GM19025 (cell line): ENCODE data around the gene NUP160.
"Not testable (repeated sequence)": the region's sequence is repeated elsewhere in the genome, so short reads cannot be mapped to it uniquely, and the experiment has no call there.

Experiments used
- ATAC-seq: cut with Tn5 transposase; IDR thresholded peaks from one replicate; pipeline ENCODE4 v1.9.1; 2021; ENCODE audit warnings: mild to moderate bottlenecking, low read depth, moderate library complexity; ENCODE audit not compliant: unreplicated experiment

Gene NUP160

DNA sequence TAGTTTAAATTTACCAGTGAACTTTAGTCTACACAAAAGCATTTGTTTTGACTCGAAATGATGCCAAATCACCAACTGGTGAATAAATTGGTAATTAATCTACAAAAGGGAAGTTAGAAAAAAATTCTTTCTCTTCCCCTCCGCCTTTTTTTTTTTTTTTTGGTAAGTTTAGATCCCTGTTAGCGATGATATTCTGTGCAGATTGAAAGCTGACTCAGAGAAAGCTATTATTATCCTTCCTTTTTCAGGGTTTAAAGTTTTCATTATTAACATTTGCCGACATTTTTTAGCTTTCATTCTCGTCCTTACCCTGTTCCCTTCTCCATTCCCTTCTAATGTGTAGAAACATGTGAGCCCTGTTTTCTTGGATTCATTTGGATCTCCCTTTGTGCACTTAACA is 16.8 kb upstream of the NUP160 start:
- no peak for ATAC-seq

DNA sequence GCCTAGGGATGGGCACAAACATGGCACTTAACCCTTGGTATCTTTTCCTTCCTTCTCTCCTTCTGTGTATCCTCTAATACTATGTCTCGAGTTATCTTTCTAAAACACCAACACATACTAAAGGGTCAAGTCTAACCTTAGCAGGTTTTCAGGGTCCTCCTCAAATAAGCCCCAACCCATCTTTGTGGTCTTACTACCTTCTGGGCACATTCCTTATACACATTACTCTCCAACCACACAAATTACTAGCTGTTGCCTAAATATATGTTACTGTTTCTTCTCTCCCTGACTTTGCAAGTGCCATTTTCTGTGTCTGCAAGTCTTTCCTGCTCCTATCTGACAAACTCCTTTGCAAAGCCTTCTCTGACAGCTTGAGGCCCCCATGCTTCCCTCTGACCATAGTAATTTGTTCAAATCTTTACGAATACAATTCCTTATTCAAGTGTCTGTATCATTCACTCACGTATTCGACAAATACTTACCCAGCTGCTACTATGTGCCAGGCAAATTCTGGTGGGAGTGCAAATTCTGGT is 15.8 kb upstream of the NUP160 start:
- ATAC-seq: no peak

DNA sequence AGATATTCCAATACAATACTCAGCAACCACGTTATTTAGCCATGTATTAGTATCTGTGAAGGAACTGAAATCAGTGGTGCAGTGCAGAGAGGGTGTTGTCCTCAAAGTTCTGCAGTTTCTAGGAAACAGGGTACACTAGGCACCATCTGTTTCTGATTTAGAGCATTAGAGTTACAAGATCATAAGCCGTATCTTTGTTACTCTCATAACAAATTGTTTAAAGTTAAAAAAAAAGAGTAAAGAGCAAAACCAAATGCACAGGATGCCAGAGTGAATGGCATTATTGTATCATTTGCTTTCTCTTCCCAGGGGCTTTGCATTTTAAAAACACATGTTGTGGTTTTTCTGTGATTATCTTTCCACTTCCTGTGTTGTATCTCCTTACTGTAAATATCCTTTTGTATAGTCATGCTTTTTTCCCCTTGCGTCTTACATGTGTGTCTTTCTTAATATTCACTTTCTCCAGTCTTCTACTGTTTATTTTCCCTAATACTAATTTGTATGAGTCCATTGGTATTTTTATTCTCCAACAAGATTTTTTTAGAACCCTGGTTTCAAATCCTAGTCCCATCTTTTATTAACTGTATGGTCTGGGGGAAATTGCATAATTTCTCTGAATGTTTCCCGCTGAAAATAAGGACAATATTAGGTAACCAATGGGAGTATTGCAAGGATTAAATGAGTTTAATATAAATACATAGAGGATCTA is 15.2 kb upstream of the NUP160 start:
- ATAC-seq: no peak

DNA sequence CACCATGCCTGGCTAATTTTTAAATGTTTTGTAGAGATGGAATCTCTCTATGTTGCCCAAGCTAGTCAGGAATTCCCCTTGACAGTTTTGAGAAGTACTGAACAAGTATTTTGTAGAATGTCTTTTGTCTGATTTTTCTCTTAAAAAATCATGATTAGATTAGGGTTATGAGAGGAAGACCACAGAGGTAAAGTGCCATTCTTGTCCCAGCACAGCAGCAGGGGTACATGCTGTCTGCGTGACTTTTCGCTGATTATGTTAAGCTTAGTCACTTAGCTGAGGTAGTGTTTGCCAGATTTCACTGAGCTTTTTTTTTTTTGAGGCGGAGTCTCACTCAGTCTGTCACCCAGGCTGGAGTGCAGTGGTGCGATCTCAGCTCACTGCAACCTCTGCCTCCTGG is 13.6 kb upstream of the NUP160 start:
- no peak for ATAC-seq

DNA sequence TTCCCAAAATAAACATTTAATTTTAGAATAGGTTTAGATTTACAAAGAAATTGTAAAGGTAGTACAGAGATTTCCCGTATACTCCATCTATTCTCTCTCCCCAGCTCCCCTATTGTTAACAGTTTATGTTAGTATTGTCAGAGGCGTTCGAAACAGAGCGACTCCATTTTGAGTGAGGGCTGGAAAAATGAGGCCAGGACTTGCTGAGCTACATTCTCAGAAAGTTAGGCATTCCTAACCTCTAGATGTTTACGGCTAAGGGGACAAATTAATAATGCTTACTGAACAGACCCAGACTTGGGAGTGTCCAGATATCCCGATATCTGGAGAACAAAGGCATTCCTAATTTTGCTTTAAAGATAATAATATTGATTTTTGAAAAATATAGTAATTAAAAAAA is 12.4 kb upstream of the NUP160 start:
- ATAC-seq: no peak

DNA sequence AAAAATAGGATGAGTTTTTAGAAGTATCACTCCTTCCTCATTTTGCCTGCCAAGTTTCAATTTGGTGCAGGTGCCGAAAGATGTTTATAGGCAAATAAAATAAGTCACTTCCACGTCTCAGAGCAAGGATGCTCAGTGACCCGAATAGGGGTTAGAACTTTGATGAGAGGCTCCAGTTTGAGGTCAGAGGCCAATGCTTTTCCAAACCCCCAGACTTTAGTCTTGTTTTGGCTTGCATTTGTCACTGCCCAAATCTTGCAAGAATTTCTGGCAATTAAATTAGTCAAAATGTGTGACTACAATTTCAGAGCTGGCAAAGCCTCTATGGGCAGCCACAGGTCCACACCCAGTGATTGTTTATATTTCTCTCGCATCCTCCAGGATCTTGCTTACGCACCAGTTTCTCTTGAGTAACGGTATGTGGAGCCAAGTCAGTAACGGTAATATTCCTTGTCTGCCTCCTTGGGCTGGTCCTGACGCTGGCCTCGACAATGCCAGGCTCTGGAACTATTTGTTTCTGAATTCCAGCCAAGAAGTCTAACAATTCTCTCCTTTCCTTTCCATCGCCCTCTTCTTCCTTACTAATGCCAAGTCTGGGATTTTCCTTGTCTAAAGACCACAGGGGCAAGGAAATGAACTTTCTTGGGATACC is 9.9 kb upstream of the NUP160 start:
- ATAC-seq: no peak

DNA sequence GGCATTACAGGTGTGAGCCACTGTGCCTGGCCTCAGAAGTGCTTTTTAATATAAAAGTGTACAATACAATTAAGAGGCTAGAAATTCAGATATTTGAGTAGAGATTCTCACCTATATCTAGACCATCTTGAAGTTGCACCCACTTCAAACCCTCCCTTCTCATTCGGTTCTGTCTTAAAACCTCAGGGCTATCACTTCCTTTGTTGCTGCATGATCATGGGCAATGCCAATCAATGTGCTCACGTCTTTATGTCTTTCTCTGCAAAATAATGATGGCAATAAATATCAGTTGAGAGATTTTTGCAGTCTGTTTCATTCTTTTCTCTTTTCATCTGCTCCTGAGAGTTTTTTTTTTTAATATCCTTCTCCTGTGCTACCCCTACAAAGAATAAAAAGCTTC is 9.3 kb upstream of the NUP160 start:
- no peak for ATAC-seq

DNA sequence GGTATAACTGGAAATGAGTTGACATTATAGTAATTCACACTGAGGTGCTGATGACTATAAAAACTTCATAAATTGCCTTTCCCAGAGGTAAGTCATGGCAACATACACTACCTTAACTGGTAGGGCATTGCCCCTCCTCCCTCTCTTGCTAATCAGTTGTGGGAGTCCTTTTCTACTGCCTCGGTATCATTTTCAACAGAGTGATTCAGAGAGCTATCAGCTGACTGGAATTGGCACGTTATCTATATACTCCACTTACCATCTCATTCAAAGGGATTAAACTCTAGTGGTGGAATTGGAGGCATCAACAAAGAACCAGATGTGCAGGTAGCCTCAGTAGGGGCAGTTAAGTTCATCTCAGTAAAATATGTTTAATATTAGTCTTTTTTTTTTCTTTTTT is 8.0 kb upstream of the NUP160 start:
- ATAC-seq: no peak

DNA sequence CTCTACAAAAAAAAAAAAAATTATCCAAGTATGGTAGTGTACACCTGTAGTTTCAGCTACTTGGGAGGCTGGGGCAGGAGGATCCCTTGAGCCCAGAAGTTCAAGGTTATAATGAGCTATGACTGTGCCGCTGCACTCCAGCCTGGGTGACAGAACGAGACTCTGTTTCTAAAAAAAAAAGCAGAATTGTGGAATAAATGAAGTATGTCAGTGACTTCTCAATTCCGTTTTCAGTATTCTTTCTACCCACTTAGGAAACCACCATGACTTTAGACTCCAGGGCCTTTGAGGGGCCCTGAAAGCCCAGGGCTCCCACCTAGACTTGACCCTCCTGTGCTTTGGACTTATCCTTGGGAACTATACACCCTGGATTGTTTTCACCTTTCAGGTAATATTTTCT is 6.5 kb upstream of the NUP160 start:
- ATAC-seq: peak; percentile 45

DNA sequence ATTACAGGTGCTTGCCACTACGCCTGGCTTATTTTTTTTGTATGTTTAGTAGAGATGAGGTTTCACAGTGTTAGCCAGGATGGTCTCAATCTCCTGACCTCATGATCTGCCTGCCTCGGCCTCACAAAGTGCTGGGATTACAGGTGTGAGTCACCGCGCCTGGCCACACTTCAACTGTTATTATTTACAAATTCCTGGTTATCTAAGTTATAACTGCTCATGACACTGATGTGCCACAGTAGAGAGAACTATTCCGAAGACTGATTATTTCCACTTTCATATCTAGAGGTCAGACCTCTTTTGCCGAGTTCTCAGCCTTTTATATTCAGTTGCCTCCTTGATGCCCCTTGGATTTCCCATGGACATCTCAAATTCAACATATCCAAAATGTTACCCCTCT is 3.9 kb upstream of the NUP160 start:
- ATAC-seq: no peak

DNA sequence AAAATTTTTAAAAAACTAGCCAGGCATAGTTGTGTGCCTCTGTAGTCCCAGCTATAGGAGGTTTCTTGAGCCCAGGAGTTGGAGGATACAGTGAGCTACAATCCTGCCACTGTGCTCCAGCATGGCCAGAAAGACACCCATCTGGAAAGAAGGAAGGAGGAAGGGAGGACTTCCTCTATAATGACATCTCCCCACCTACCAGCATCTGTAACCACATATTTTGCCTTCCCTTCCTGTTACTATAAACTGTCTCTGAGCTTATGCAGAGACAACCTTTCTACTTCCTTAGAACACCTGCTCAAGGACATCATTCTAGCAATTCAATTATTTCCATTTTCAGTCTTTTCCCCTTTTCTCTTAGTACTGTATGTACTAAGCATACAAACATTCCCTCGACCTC is 2.2 kb upstream of the NUP160 start:
- no peak for ATAC-seq

DNA sequence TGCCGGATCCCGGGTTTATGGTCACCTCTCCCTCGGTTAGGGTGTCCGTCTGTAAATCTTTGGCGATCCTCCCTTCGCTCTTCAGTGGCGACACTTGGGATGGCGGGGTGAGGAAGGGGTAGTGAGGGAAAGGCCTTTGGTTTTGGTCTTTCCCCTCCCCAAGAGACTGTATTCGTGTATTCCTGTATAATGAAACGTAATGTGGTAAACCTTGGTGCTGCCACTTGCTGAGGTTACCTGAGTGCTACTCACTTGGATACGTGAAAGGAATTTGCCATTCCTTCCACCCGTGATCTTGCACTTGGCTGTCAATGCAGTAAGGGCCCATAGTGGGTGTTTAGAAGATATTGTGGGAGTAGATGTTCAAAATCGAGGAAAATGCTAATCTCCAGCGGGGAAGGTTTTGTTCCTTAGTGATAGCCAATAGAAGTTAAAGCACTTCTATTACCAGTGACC is 578 bp upstream of the NUP160 start:
- no peak for ATAC-seq

DNA sequence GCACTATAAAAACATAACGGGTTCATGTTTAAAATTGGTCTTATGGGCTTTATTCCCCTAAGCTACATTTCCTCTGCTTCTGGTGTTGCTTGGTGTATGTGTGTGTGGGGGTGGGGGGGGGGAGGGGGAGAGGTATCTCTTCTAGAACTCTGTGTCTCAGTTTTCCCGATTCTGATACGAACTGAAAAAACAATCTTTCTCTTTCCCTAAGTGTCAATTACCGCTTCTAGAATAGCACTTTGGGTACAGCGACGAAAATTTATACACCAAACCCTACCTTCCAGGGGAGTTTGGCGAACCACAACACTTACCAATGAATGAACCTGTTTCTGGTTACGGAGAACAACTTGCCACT is 636 bp downstream of the NUP160 start:
- no peak for ATAC-seq

DNA sequence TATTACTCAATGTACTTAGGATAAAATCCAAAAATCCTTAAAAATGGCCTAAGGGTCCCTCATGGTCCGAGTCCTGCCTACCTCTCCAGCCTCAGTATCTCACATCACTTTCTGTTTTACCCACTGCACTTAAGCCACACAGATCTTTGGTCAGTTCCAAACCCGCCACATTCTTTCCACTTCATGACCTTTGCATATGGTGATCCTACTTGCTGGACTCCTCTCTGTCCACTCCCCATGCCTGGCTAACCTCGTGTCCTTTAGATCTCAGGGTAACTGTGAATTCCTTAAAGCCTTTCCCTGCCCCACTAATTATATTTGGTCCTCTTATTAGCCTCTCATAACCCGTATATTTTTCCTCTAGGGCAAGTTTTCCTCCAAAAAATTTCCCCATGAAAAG is 1.2 kb downstream of the NUP160 start:
- no peak for ATAC-seq

DNA sequence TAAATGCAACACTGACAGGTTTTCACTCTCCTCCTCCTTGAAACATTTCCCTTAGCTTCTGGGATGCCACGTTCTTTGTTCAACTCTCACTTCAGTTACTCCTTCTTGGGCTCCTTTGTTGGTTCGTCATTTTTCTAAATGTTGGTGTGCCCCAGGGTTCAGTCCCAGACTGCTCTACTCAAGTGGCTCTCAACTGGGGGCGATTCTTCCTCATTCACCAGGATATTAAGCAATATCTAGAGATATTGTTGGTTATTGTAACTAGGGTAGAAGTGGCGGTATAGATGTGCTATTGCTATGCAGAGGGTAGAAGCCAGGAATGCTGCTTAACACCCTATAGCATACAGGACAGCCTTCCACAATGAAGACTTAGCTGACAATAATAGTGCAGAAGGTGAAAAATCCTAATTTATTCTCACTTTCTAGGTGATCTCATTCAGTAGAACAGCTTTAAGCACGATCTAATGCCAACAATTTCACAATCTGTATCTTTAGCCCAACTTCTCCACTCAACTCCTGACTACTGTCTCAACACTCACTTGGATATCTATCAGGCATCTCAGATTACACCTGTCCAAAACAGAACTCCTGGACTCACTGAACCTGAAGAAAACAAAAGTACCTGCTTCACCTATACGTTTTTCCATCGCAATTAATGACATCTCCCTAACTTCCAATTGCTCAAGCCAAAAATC is 4.6 kb downstream of the NUP160 start:
- no peak for ATAC-seq

DNA sequence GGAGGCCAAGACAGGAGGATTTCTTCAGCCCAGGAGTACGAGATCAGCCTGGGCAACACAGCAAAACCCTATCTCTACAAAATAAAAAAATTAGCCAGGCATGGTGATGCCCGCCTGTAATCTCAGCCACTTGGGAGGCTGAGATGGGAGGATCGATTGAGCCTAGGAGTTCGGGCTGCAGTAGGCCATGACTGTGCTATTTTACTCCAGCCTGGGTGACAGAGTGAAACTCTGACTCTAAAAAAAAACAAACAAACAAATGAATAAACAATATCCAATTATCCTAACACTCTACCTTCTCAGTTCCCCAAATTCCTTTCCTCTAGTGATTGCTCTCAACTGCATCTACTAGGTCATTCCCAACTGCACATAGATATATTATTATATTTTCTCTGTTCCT is 5.4 kb downstream of the NUP160 start:
- ATAC-seq: no peak

DNA sequence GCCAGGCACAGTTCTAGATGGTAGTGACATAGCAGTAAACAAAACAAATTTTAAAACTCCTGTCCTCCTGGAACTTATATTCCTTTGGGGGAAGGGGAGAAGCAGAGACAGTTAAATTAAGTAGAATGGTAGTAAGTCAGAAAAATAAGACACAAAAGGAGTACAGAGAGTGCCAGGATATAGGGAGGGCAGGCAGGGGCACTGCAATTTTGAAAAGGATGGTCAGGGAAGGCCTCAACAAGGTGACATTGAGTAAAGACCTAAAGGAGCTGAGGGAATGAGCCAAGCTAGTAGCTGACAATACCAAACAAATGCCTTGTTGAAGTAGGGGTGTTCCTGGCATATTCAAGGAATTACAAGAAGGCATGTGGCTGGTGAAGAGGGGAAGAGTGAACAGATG is 10.2 kb downstream of the NUP160 start:
- ATAC-seq: no peak

DNA sequence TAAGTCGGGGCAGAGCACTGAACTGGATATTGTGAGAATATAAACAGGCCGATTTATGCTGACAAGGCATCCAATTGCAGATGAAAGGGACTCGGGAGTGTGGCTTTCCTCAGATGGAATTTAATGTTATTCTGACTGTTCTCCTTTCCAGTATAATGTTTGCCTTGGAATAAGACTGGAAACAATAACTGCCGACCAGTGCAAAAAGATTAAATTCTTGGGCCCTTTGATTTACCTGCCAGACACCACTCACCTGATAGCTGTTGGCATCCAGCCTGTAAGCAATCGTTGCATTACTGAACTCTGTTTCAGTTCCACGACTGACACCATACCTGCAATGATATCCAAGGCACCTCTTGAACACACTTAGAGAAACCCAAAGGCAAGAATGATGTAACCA is 10.9 kb downstream of the NUP160 start:
- no peak for ATAC-seq

DNA sequence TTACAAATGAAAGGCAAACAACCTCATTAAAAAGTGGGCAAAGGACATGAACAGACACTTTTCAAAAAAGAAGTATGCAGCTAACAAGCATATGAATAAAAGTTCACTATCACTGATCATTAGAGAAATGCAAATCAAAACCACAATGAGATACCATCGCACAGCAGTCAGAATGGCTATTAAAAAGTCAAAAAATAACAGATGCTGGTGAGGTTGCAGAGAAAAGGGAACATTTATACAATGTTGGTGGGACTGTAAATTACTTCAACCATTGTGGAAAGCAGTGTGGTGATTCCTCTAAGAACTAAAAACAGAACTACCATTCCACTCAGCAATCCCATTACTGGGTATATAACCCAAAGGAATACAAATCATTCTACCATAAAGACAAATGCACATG is 18.1 kb downstream of the NUP160 start:
- ATAC-seq: not testable (repeated sequence)

DNA sequence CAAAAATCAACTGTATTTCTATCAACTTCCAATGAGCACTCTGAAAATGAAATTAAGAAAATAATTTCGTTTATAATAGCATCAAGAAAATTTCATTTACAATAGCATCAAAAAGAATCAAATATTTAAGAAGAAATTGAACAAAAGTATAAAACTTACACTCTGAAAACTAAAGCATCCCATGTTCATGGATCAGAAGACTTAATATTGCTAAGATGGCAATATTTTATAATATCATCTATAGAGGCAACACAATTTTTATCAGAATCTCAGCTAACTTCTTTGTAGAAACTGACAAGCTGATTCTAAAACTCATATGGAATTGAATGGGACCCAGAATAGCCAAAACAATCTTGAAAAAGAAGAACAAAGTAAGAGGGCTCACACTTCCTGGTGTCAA is 19.9 kb downstream of the NUP160 start:
- ATAC-seq: no peak

DNA sequence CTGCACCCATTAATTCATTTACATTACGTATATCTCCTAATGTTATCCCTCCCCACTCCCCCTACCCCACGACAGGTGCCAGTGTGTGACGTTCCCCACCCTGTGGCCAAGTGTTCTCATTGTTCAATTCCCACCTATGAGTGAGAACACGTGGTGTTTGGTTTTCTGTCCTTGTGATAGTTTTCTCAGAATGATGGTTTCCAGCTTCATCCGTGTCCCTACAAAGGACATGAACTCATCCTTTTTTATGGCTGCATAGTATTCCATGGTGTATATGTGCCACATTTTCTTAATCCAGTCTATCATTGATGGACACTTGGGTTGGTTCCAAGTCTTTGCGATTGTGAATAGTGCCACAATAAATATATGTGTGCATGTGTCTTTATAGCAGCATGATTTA is 25.5 kb downstream of the NUP160 start:
- not testable (repeated sequence) for ATAC-seq

DNA sequence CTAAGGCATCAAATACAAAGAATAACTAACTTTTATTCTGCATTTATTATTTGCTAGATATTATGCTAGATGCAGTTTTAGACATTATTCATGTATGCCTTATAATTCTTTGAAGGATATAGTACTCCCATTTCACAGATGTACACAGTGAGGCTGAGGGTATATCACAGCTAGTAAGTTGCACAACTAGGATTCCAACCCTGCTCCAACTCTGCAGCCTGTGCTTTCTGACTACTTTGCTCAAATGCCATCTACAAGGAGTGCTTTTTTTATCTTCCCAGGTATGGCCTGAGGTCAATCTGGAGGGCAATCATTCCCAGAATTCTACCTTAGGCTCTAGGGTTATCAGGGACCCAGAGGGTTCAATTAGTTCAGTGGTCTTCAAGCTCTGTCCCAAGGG is 28.4 kb downstream of the NUP160 start:
- ATAC-seq: no peak
